ENCODE results near the gene VWDE. TPM values are rescaled to one million over a fixed set of nuclear protein-coding genes. Genes with fewer than 3 reads are reported as not detected.
"Not testable (repeated sequence)": the region's sequence is repeated elsewhere in the genome, so short reads cannot be mapped to it uniquely, and the experiment has no call there.

Gene VWDE
- total and polyA plus RNA-seq, 12 donors: 0.05 to 0.37 (median 0.07) TPM; not detected in 9

- H3K4me1 ChIP-seq: peaks cover 0 to 3% (median 0%) of the 10 kb centered on the region in 9 donors
- H3K27ac ChIP-seq: no peak overlapping the region
- H3K27me3 ChIP-seq: peaks cover 0 to 9% (median 0%) of the 10 kb centered on the region in 7 donors
- TF ChIP-seq CTCF (IDR thresholded peaks at IDR 0.05): no peak
- H3K4me3 ChIP-seq: no peak overlapping the region
- H3K9me3 ChIP-seq: peaks cover 0 to 27% (median 0%) of the 10 kb centered on the region in 11 donors
- 67 to 78% methylated on average over 4 of the region's 4 CpGs for WGBS, 2 donors
- no peaks in the 10 kb centered on the region for H3K36me3 ChIP-seq
- ATAC-seq (no peak), DNase-seq (no peak)
- intact Hi-C loops (cut with DNase I): no loop called here
These were observed 5.5 kb upstream of the VWDE start for GRCh38 chr7:12409097-12409711.

- peaks cover 0 to 17% (median 0%) of the 10 kb centered on the region in 11 donors for H3K9me3 ChIP-seq
- H3K27ac ChIP-seq; intact Hi-C loops (cut with DNase I); H3K36me3 ChIP-seq; ATAC-seq; DNase-seq; H3K4me3 ChIP-seq: not testable (repeated sequence)
- peaks cover 0 to 25% (median 10%) of the 10 kb centered on the region in 7 donors for H3K27me3 ChIP-seq
- WGBS, 2 donors: 84 to 92% methylated on average over 8 of the region's 8 CpGs
- peaks cover 0 to 17% (median 9%) of the 10 kb centered on the region in 9 donors for H3K4me1 ChIP-seq
These were observed 4.0 kb upstream of the VWDE start for GRCh38 chr7:12407652-12408051.

GRCh38 chr7:12402365-12402725 lies 1.3 kb downstream of the VWDE start:
- no peak for DNase-seq
- intact Hi-C loops (cut with DNase I): no loop called here
- Histone ChIP-seq H3K27ac (no peak overlapping the region), H3K36me3 (no peaks in the 10 kb centered on the region), H3K4me1 (peaks cover 0 to 17% (median 9%) of the 10 kb centered on the region in 9 donors), H3K9me3 (peaks cover 0 to 11% (median 0%) of the 10 kb centered on the region in 11 donors), H3K4me3 (no peak overlapping the region), H3K27me3 (peaks cover 0 to 65% (median 26%) of the 10 kb centered on the region in 7 donors)
- TF ChIP-seq CTCF (IDR thresholded peaks at IDR 0.05): no peak
- ATAC-seq: no peak
- 81 to 91% methylated on average over 3 of the region's 3 CpGs for WGBS, 2 donors

- no peak overlapping the region for H3K27ac ChIP-seq
- no peak overlapping the region for H3K4me3 ChIP-seq
- WGBS, 2 donors: 65 to 71% methylated on average over 9 of the region's 9 CpGs
- peaks cover 0 to 17% (median 9%) of the 10 kb centered on the region in 9 donors for H3K4me1 ChIP-seq
- peaks cover 0 to 65% (median 26%) of the 10 kb centered on the region in 7 donors for H3K27me3 ChIP-seq
- intact Hi-C loops (cut with DNase I): no loop called here
- TF ChIP-seq CTCF (IDR thresholded peaks at IDR 0.05): no peak
- no peaks in the 10 kb centered on the region for H3K36me3 ChIP-seq
- DNase-seq (no peak), ATAC-seq (no peak)
- peaks cover 0 to 11% (median 0%) of the 10 kb centered on the region in 11 donors for H3K9me3 ChIP-seq
These were observed 1.9 kb downstream of the VWDE start for GRCh38 chr7:12401538-12402364.
